Activated gamma-delta T cell (primary cell): ENCODE results near the gene RNF141.

Experiments
- DNase-seq: peaks from one replicate; lab custom pipeline; 2025; lab: John Stamatoyannopoulos, UW

The RNF141 gene

DNA sequence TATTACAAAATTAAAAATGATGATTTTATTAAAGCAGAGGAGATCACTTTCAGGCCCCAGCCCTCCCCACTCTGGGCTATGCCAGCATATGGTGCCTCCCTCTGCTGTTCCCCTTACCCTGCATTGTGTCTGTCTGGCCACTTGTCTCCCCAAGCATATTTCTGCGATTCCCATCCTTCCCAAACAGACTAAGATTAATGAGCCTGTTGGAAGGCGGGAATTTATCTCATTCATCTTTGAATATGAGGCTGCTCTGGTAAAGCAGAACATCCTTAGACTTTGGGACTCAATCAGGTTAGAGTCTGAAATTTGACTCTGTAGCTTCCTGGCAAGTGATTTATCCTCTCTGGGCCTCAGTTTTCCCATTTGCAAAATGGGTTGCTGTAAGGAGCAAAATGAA lies 60.2 kb downstream of the RNF141 start:
- DNase-seq, result no peak

DNA sequence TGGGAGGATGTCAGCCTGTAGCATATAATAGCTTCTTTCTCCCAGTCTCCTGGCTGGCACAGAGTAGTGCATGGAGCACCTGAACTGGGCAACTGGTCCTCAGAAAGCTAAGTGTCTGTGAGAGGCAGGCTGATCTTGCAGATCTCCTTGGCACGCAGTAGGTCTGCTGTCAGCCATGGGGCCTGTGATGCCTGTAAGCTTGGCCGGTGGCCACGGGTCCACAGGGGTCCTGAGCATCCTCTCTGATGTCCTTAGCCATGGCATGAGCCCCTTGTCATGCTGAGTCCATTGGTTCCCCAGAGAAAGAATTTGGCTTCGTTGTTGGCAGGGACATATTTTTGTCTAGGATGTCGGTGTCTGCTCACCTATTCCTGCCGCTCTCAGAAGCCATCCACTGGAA lies 61.0 kb downstream of the RNF141 start:
- no peak for DNase-seq

DNA sequence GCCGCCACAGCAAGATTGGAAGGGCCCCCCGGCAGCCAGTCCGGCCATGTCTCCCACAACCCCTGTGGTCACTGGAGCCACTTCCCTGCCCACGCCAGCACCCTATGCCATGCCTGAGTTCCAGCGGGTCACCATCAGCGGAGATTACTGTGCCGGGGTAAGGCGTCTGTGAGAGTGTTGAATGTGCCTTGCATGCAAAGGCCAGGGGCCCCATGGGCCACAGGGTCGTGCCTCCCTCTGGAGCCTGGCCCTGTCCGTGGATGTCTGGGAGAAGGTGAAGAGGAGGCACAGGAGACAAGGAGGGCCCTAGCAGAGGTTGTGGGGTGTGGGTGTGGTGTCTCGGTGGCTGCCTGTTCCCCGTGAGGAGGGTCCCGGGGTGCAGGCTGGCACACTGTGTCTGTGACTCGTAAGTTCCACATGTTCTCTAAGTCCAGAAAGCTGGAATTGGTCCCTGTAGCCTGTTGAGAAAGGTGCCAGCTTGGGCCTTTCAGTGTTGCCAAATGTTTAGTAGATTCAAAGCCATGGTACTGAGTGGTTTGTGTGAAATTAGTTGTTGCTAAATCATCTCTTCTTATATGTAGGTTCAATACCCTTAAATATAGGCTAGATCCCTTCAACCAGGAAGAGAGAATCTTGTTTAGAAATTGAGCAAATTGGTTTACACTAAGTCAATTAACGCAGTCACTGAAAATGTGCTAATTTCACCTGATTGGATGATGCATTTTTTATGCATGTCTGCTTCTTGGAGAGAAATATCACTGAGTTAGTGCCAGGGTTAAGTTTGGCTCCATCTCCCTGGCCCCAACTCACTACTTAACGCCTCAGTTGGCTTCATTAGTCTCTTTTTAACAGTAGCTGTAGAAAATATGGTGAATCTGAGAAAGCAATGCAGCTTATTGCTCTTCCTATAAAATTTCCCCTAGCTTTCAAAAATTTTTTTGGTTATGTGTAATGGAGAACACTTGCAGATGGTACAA lies 62.1 kb downstream of the RNF141 start:
- no peak for DNase-seq

- no peak for DNase-seq
Observed at GRCh38 chr11:10478066-10478465, 62.9 kb downstream of the RNF141 start.

DNA sequence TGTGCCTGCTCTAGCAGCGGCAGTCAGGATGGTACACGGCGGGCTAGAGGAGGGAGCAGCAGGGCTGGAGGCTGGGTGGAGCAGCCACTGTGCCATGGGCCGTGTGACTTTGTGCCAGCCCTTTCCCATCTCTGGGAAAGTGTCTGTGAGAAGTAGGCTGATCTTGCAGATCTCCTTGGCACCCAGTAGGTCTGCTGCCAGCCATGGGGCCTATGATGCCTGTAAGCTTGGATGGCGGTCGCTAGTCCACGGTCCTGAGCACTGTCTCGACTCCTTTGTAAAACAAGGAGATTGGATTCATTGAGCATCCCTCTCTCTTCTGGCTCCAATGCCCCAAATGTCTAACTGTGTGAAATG lies 63.3 kb downstream of the RNF141 start:
- no peak for DNase-seq

DNA sequence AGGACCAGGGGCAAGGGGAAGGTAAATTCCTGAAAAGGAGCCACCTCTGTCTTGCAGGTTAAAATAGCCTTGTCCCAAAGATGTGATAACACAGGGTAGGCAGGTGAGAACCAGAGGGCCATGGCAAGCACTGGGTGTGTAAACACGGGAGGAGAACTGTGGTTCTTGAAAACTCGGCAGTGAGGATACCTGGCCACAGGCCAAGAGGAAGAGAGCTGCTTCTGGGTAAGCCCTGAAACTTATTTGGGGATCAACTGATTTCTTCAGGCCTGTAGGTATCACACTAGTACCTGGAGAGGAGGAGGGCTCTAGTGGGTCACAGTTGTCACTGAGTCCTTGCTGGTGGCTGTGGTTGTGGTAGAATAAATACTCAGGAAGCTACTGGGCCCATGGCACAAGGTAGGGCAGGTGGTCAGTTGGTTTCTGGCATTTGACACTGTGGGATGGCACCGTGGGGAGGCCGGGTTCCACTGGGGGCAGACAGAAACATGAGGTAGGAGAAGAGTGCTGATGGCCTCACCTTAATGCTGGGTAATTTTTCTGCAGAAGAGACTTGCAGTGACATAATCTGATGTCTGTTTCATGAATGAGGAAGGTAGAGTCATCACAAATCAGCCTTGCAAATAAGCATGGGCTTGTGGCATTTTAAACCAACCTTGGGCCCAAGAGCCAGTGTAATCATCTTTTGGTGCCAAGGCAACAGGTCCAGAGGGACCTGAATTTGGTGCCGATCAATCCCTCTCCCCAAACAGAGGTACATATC lies 63.9 kb downstream of the RNF141 start:
- no peak for DNase-seq

DNA sequence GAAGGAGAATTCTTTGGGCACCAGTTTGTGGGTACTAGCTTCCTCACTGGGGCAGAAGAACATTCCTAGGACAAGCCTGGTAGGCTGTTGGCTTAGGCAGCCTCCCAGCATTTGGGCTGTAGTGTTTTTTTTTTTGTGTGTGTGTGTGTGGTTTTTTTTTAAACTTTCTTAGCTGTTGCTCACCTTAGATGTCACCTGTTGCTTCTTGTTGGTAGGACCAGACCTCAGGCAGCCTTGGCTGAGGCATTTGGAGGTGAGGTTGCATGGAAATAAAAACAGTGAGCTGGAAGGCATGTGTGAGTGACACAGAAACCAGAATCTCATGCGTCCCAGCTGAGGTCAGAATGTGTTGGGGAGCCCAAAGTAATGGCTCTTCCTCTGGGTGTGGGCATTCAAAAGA lies 64.6 kb downstream of the RNF141 start:
- no peak for DNase-seq

GRCh38 chr11:10474551-10474950 lies 66.4 kb downstream of the RNF141 start:
- DNase-seq, result no peak

- DNase-seq, result no peak
Observed at GRCh38 chr11:10473371-10473770, 67.6 kb downstream of the RNF141 start.

DNA sequence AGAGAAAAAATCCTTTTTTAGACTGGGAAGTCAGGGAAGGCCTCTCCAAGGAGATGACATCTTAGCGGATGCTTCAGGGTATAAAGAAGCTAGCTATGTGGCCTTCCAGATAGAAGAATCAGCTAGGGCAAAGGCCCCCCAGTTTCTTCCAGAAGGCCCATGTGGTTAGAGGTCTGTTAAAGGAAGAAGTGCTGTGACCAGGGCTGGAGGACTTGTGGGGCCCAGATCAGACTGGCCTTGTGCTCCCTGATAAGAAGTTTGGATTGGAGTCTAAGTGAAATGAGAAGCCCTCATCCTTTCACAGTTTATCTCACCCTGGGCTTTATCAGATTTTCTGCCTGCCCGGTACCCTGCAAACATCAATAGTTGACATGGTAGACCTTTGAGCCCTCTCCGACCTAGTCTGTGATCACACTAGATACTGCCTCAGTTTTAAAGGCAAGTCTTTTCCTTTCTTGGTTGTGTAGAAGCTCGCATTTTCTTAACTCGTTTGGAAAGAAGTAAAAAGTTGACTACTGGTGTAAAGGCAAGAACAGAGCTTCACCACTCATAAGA lies 78.2 kb downstream of the RNF141 start:
- DNase-seq, result no peak
